ENCODE results near the gene STARD3. TPM values are rescaled to one million over a fixed set of nuclear protein-coding genes. Genes with fewer than 3 reads are reported as not detected.

STARD3 gene
- total RNA-seq, 1 donor from 2014 or later = 40.7 TPM

DNA sequence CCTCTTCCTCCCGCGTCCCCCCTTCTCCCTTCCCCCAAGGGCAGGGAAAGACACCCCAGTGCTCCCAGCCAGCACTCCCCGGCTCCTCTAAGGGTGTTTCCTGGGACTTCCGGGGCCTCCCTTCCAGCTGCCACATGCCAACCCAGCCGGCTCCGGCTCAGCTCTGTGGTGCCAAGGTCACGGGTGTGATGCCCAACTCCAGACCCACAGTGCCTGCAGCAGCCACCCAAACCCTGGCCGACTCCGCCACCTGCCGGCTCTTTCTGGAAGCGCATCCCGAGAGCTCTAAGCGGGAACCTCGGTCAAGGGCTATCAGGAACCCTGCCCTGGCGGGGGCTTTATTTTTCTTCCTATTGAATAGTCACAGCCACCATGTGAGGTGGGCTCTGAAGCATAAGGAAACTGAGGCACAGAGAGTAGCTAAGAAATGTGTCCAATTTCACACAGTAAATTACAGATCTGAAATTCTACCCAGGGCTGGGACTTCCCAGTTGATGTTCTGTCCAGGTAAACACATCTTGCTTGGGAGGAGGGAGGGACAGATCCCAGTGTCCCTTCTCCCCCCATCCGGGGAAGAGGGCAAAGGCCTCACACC, 13.5 kb upstream of the STARD3 start:
- no peak for DNase-seq (ENCODE audit: low read depth)
- TF ChIP-seq, protein P1, sequence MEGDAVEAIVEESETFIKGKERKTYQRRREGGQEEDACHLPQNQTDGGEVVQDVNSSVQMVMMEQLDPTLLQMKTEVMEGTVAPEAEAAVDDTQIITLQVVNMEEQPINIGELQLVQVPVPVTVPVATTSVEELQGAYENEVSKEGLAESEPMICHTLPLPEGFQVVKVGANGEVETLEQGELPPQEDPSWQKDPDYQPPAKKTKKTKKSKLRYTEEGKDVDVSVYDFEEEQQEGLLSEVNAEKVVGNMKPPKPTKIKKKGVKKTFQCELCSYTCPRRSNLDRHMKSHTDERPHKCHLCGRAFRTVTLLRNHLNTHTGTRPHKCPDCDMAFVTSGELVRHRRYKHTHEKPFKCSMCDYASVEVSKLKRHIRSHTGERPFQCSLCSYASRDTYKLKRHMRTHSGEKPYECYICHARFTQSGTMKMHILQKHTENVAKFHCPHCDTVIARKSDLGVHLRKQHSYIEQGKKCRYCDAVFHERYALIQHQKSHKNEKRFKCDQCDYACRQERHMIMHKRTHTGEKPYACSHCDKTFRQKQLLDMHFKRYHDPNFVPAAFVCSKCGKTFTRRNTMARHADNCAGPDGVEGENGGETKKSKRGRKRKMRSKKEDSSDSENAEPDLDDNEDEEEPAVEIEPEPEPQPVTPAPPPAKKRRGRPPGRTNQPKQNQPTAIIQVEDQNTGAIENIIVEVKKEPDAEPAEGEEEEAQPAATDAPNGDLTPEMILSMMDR (conservative IDR thresholded peaks at IDR 0.05; ENCODE audit: low read depth, low read length) = peak; percentile 90

DNA sequence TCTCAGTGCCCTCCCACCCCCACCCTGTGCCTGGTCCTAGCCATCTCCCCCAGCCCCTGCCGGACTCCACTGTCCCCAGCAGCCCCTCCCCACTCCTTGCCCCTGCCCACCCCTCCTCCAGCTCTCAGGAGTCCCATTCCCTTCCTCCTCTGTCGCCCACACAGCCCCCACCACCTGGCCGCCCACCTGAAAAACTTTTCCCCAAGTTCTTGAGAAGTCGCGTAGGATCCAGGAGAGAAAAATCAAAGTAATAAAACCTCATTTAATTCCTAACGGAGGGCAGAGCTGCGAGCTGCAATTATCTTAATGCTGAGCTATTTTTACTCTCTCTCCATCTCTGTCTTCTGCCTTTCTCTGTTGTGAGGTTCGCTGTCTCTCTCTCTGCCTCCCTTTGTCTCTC, 12.6 kb upstream of the STARD3 start:
- TF ChIP-seq, protein P1 (conservative IDR thresholded peaks at IDR 0.05; ENCODE audit: low read depth, low read length) = no peak
- H3K4me3 ChIP-seq (ENCODE audit: low read depth, low read length) = no peak overlapping the region
- no peak for DNase-seq (ENCODE audit: low read depth)

More for the DNA sequence above, 13.5 kb upstream of the STARD3 start:
- H3K4me3 ChIP-seq (ENCODE audit: low read depth, low read length) = no peak overlapping the region

DNA sequence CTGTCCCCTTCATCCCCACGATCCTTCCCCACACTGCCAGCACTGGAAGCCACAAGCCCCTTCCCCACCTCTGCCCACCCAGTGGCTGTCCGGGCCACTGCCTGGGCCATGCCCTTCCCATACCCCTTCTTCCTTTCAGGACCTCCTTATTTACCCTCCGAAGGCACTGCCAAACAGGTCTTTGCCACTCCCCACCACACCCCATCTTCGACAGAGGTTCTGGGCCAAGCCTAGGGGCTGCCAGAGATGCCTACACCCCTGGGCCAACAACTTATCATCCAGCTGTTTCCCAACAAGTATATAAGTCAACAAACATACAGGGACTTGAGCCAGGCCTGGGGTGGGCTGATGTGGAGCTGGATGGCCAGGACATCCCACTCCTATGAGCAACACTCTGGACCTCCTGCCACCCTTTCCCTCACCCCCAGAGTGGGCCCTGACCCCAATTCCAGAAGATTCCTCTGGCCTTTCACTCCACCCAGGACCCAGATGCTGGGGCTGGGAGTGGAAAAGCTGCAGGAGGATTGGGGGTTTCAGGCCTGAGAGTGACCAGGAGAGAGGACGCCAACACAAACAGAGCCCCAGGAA, 11.7 kb upstream of the STARD3 start:
- DNase-seq (ENCODE audit: low read depth) = no peak
- TF ChIP-seq, protein P1 (conservative IDR thresholded peaks at IDR 0.05; ENCODE audit: low read depth, low read length) = no peak
- H3K4me3 ChIP-seq (ENCODE audit: low read depth, low read length) = no peak overlapping the region

DNA sequence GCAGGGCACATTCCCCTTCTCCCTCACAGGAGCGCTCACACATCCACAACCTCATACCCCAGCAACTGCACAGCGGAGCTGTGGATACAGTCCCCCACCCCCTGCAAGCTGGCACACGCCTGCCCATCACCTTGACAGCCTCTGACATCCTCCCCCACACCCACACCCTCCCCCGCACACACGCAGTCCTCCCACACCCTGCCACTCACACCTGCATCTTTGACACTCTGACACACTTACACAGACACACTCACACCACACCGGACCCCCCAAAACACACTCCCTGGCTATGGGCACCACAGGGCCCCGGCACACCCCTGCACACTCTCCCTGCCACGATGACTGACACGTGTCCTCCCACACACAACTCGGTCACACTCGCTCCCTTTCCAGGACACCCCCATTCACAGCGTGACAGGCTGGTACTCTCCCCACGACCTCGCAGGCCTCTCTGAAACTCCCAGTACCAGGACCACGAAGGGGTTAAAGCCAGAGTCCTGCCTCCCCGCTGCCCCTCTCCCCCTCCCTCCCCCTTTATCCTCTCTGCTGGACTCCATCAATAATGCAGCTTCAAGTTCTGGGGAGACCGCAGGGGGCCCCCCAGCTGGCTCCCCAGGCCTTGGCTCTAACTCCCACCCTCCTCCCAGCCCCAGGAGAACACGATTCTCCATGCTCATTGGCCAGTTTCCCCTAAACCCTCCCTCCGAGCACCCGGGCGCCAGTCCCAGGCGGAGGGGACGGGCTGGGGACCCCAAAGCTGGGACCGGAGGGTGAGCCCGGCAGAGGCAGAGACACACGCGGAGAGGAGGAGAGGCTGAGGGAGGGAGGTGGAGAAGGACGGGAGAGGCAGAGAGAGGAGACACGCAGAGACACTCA, 10.5 kb upstream of the STARD3 start, which contains the start of gene PPP1R1B:
PPP1R1B (plus strand) TSS at position 782 of the 876 bp plus-strand sequence. CDS start 441 bp downstream, outside the sequence.
- peak within 1 kb of the TSS; percentile 14 for H3K4me3 ChIP-seq (ENCODE audit: low read depth, low read length)
- DNase-seq (ENCODE audit: low read depth) = no peak
- TF ChIP-seq, protein P1 (conservative IDR thresholded peaks at IDR 0.05; ENCODE audit: low read depth, low read length) = no peak

DNA sequence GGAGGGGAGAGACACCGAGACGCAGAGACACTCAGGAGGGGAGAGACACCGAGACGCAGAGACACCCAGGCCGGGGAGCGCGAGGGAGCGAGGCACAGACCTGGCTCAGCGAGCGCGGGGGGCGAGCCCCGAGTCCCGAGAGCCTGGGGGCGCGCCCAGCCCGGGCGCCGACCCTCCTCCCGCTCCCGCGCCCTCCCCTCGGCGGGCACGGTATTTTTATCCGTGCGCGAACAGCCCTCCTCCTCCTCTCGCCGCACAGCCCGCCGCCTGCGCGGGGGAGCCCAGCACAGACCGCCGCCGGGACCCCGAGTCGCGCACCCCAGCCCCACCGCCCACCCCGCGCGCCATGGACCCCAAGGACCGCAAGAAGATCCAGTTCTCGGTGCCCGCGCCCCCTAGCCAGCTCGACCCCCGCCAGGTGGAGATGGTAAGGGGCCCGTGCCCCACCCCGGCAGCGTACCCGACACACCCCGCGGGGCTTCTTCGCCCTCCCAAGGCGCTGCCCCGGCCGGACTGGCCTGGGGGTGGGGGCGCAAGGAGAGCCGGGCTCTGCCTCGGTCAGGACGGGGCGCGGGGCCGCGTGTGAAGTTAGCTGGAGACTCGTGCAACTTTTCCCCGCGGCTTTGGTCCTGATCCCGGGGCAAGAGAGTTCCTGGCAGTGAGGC, 9.8 kb upstream of the STARD3 start:
- no peak for DNase-seq (ENCODE audit: low read depth)
- TF ChIP-seq, protein P1 (conservative IDR thresholded peaks at IDR 0.05; ENCODE audit: low read depth, low read length) = no peak
- H3K4me3 ChIP-seq (ENCODE audit: low read depth, low read length) = peak overlapping the region; percentile 14

DNA sequence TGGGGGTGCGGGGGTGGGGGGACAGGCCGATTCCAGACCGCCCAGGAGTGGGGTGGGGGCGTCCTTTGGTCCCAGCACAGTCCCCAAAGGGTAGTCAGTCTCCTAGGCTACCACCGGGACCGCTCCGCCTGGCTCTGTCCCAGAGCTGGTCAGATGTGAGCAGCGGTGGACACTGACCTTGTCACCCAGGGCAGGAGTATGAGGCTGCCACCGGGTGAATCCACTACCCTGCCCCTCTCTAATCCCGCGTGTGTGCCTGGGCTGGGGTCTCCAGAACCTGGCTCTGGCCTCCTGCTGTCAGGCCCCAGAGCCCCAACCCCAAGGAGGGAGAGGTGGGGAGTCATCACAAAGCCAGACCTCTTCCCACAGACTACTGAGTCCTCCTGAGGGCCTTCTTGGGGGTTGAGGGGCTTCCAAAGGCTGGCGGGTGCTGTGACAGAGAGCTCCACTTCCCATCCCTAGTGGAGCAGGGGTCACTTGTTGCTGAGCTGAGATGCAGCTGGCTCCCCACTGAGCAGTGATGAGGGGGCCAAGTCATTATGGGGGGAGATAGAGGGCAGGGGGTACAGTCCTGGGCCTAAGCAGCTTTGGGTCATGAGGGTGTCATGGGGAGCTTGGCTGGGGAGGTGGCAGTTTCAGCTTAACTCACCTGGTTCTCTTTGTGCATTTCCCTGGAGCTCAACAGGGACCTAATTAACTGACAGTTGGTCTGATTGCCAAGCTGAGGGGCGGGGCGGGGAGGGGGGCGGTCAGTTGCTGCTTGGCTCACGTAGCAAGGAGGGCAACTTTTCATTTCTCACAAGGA, 9.0 kb upstream of the STARD3 start:
- no peak for DNase-seq (ENCODE audit: low read depth)
- TF ChIP-seq, protein P1 (conservative IDR thresholded peaks at IDR 0.05; ENCODE audit: low read depth, low read length) = no peak
- no peak overlapping the region for H3K4me3 ChIP-seq (ENCODE audit: low read depth, low read length)

All from epithelial cell of proximal tubule (primary cell).